AML-193 (cell line): Measurements from ENCODE around the gene ASB13.
"Not testable (repeated sequence)": the region's sequence is repeated elsewhere in the genome, so short reads cannot be mapped to it uniquely, and the experiment has no call there.

Source experiments
- DNase-seq, 2 experiments: peaks; one replicate each; lab custom pipeline; 2025; lab: John Stamatoyannopoulos, UW

The ASB13 gene

GRCh38 chr10:5604961-5605360, 61.4 kb downstream of the ASB13 start:
- DNase-seq = no peak

GRCh38 chr10:5604236-5604925, 62.0 kb downstream of the ASB13 start:
- DNase-seq = no peak

- DNase-seq = no peak
Measured at GRCh38 chr10:5603848-5604170, 62.6 kb downstream of the ASB13 start.

- DNase-seq = no peak
Measured at GRCh38 chr10:5603091-5603847, 63.1 kb downstream of the ASB13 start.

- no peak for DNase-seq
Measured at GRCh38 chr10:5601826-5602495, 64.4 kb downstream of the ASB13 start.

- DNase-seq = no peak
Measured at GRCh38 chr10:5600908-5601307, 65.5 kb downstream of the ASB13 start.

GRCh38 chr10:5599613-5600520, 66.5 kb downstream of the ASB13 start:
- no peak for DNase-seq

- DNase-seq = no peak
Measured at GRCh38 chr10:5598085-5598690, 68.2 kb downstream of the ASB13 start.

GRCh38 chr10:5596611-5597341, 69.6 kb downstream of the ASB13 start:
- DNase-seq = no peak

- DNase-seq = no peak
Measured at GRCh38 chr10:5595994-5596471, 70.4 kb downstream of the ASB13 start.

GRCh38 chr10:5595591-5595990, 70.8 kb downstream of the ASB13 start:
- DNase-seq = no peak

- no peak for DNase-seq
Measured at GRCh38 chr10:5595095-5595494, 71.3 kb downstream of the ASB13 start.

- no peak for DNase-seq
Measured at GRCh38 chr10:5594271-5595049, 71.9 kb downstream of the ASB13 start.

- not testable (repeated sequence) for DNase-seq
Measured at GRCh38 chr10:5593347-5593746, 73.0 kb downstream of the ASB13 start.

GRCh38 chr10:5592070-5592469, 74.3 kb downstream of the ASB13 start:
- no peak for DNase-seq

GRCh38 chr10:5591336-5591824, 75.0 kb downstream of the ASB13 start:
- no peak for DNase-seq

- DNase-seq = no peak
Measured at GRCh38 chr10:5590816-5591215, 75.6 kb downstream of the ASB13 start.

- DNase-seq = no peak
Measured at GRCh38 chr10:5589661-5590511, 76.5 kb downstream of the ASB13 start.
